Measurements from ENCODE around the gene MGLL. TPM values are rescaled to one million over a fixed set of nuclear protein-coding genes. Genes with fewer than 3 reads are reported as not detected.

The MGLL gene
- total and polyA plus RNA-seq, 12 donors = 1.9 to 48.1 (median 33.3) TPM

DNA sequence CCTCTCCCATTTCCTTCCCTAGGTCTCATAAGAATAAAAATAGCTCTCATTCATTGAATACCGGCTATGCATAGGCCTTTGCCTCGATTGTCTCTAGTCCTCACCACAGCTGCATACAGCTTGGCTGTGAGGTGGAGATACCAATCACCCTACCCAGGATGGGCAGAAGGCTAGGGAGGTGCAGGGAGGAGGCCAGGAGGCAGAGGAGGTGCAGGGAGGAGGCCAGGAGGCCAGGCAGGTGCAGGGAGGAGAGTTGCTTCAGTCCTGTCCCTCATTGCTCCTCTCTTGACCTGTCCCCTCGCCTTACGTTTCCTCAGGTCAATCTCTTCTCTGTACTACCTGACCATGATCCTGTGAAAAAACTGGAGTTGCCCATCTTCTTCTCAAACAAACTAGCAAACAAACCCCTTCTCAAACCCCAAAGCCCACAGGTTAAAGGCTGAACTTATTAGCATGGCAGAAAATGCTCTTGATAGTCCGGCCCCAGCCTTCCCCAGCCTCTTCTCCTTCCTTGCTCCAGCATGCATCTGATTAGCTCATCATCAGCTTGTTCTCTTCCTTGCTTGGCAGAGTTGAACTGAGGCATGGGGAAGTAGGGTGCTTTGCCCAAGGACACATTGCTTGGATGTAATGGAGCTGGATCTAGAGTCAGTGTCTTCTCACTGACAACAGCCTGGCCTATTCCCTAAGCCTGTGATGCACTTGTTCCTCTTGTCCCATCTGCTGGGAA, 177.5 kb downstream of the MGLL start:
- TF ChIP-seq POLR2A (IDR thresholded peaks at IDR 0.05) = no peak
- H3K9me3 ChIP-seq (replicated peaks in 1 of 3) = no peaks in the 10 kb centered on the region
- no peak overlapping the region for H3K4me3 ChIP-seq
- intact Hi-C loops (cut with DNase I) = no loop called here
- no peaks in the 10 kb centered on the region for H3K4me1 ChIP-seq (replicated peaks in 1 of 2)
- H3K27ac ChIP-seq = no peak overlapping the region
- DNase-seq = no peak
- WGBS, 4 donors = 76 to 88% (median 87%) methylated on average over 5 of the region's 5 CpGs
- no peaks in the 10 kb centered on the region for H3K27me3 ChIP-seq
- H3K36me3 ChIP-seq (replicated peaks in 1 of 2) = no peaks in the 10 kb centered on the region

GRCh38 chr3:127640042-127640355, 182.3 kb downstream of the MGLL start:
- WGBS, 4 donors = 91 to 100% (median 97%) methylated on average over 3 of the region's 3 CpGs
- no peak for DNase-seq

DNA sequence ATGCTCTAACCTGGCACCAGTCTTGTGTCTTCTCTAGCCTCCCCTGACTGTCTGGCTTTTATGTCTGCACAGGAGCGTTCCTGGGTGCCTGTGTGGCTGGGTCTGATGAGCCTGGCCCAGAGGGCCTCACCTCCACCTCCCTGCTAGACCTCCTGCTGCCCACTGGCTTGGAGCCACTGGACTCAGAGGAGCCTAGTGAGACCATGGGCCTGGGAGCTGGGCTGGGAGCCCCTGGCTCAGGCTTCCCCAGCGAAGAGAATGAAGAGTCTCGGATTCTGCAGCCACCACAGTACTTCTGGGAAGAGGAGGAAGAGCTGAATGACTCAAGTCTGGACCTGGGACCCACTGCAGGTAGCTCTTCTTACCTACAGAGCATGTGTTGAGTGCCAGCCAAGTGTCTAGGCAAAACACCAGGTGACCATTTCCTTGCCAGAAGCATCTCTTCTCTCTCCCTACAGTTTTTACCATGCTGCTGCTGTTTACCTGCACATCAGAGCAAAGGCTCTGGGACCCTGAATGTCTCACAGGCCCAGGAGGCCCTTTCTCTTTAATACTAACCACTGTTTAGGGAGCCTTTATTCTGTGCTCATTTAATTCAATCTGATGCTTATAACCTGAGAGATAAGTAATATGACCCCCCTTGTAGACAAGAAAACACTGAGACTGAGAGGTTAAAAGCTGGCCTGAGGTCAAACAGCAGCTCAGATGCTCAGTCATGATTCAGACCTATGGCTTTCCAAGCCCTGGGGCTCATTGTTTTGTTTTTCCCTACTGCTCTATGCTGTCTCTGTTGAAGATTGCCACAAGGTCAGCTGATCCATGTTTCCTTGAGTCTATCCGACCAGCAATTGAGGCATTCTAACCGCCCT, 182.9 kb downstream of the MGLL start:
- Histone ChIP-seq H3K4me1 (replicated peaks in 1 of 2) (no peaks in the 10 kb centered on the region), H3K4me3 (no peak overlapping the region), H3K36me3 (replicated peaks in 1 of 2) (no peaks in the 10 kb centered on the region), H3K27ac (no peak overlapping the region), H3K27me3 (no peaks in the 10 kb centered on the region), H3K9me3 (replicated peaks in 1 of 3) (no peaks in the 10 kb centered on the region)
- WGBS, 4 donors = 71 to 83% (median 78%) methylated on average over 2 to 5 of the region's 5 CpGs
- intact Hi-C loops (cut with DNase I) = no loop called here
- no peak for DNase-seq
- no peak for TF ChIP-seq POLR2A (IDR thresholded peaks at IDR 0.05)
- TF ChIP-seq, protein P1, sequence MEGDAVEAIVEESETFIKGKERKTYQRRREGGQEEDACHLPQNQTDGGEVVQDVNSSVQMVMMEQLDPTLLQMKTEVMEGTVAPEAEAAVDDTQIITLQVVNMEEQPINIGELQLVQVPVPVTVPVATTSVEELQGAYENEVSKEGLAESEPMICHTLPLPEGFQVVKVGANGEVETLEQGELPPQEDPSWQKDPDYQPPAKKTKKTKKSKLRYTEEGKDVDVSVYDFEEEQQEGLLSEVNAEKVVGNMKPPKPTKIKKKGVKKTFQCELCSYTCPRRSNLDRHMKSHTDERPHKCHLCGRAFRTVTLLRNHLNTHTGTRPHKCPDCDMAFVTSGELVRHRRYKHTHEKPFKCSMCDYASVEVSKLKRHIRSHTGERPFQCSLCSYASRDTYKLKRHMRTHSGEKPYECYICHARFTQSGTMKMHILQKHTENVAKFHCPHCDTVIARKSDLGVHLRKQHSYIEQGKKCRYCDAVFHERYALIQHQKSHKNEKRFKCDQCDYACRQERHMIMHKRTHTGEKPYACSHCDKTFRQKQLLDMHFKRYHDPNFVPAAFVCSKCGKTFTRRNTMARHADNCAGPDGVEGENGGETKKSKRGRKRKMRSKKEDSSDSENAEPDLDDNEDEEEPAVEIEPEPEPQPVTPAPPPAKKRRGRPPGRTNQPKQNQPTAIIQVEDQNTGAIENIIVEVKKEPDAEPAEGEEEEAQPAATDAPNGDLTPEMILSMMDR (IDR thresholded peaks at IDR 0.05) = no peak

More at GRCh38 chr3:127640042-127640355, 182.3 kb downstream of the MGLL start:
- Histone ChIP-seq H3K36me3 (replicated peaks in 1 of 2) (no peaks in the 10 kb centered on the region), H3K27ac (no peak overlapping the region), H3K4me1 (replicated peaks in 1 of 2) (no peaks in the 10 kb centered on the region), H3K9me3 (replicated peaks in 1 of 3) (no peaks in the 10 kb centered on the region), H3K4me3 (no peak overlapping the region), H3K27me3 (no peaks in the 10 kb centered on the region)
- TF ChIP-seq, protein P1 (IDR thresholded peaks at IDR 0.05) = no peak
- no peak for TF ChIP-seq POLR2A (IDR thresholded peaks at IDR 0.05)
- intact Hi-C loops (cut with DNase I) = no loop called here

Other genes starting within 250 kb of the MGLL start
- 10 to 100 TPM; 28.0 to 65.6 (median 45.9) TPM for gene TPRA1, start 231.8 kb downstream of the MGLL start, total RNA-seq
- 10 to 100 TPM; 13.5 to 54.5 (median 47.0) TPM for gene TPRA1, start 231.8 kb downstream of the MGLL start, polyA plus RNA-seq
- 10 to 100 TPM in 5 of 9 donors, 1 to 10 TPM in 4; 4.8 to 27.0 (median 10.1) TPM for gene MCM2, start 224.1 kb downstream of the MGLL start, total RNA-seq
- 1 to 10 TPM; 1.7 to 3.0 (median 2.5) TPM for gene MCM2, start 224.1 kb downstream of the MGLL start, polyA plus RNA-seq
- 10 to 100 TPM; 11.9 to 52.4 (median 24.3) TPM for gene PODXL2, start 193.3 kb downstream of the MGLL start, total RNA-seq
- gene PODXL2, start 193.3 kb downstream of the MGLL start, polyA plus RNA-seq = 10 to 100 TPM; 17.0 to 28.7 (median 22.5) TPM
- gene ABTB1, start 149.6 kb downstream of the MGLL start, total RNA-seq = 10 to 100 TPM in 8 of 9 donors, 1 to 10 TPM in 1; 3.1 to 68.0 (median 31.4) TPM
- gene ABTB1, start 149.6 kb downstream of the MGLL start, polyA plus RNA-seq = 10 to 100 TPM in 2 of 3 donors, 1 to 10 TPM in 1; 2.8 to 96.0 (median 62.1) TPM
- gene KBTBD12, start 92.7 kb upstream of the MGLL start, total RNA-seq = under 1 TPM; 0.07 to 0.95 (median 0.33) TPM
- under 1 TPM; 0.24 to 0.57 (median 0.55) TPM for gene KBTBD12, start 92.7 kb upstream of the MGLL start, polyA plus RNA-seq
- gene SEC61A1, start 229.9 kb upstream of the MGLL start, total RNA-seq = 100 to 1,000 TPM; 136 to 443 (median 213) TPM
- gene SEC61A1, start 229.9 kb upstream of the MGLL start, polyA plus RNA-seq = 100 to 1,000 TPM; 131 to 358 (median 139) TPM